VCaP (cell line): ENCODE measurements around the gene VSTM2B.

ENCODE experiments used
- H3K27ac ChIP-seq: fragments of 450-650 bp; 2 replicates; pipeline ENCODE4 v1.5.1; 2017
- TF ChIP-seq, protein P1 (sequence below): fragments of 450-650 bp; conservative IDR thresholded peaks from 2 replicates; pipeline ENCODE4 v1.5.1; 2017; ENCODE audit warnings: mild to moderate bottlenecking, moderate library complexity

Gene VSTM2B

DNA sequence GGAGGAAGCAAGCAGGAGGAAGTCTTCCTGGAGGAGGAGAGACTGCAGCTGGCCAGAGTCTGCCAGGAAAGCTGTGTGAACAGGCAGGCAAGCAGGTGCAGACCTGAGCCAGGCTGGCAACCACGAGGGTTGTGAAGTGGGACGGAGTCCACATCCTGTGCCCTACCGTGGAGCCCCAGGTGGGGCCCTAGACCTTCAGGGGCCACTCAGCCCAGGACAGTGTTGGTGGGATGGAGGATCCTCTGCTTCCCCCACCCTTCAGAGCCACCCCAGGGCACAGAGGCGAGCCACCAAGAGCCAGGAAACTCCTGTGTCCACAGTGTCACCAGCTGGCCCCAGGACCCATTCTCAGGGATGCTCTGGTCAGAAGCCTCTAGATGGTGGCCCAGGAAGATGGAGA, 8.4 kb upstream of the VSTM2B start:
- TF ChIP-seq, protein P1, sequence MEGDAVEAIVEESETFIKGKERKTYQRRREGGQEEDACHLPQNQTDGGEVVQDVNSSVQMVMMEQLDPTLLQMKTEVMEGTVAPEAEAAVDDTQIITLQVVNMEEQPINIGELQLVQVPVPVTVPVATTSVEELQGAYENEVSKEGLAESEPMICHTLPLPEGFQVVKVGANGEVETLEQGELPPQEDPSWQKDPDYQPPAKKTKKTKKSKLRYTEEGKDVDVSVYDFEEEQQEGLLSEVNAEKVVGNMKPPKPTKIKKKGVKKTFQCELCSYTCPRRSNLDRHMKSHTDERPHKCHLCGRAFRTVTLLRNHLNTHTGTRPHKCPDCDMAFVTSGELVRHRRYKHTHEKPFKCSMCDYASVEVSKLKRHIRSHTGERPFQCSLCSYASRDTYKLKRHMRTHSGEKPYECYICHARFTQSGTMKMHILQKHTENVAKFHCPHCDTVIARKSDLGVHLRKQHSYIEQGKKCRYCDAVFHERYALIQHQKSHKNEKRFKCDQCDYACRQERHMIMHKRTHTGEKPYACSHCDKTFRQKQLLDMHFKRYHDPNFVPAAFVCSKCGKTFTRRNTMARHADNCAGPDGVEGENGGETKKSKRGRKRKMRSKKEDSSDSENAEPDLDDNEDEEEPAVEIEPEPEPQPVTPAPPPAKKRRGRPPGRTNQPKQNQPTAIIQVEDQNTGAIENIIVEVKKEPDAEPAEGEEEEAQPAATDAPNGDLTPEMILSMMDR, result no peak
- no peak overlapping the region for H3K27ac ChIP-seq

DNA sequence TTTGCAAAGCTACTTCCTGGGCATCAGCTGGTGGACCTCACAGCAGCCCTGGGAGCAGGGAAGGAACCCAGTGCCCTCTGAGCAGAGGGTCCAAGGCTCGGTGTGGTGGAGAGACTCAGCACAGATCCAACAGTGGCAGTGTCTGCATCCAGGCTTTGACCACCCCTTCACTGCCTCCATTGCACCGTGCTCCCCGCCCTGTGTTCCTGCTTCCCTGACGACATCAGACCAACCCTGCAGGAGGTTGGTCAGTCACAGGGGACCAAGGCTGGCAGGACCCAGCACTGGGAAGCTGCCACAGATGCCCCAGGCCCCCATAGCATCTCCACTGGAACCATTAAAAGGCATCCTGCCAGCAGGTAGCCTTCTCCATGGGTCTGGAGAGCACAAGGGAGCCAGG, 7.8 kb upstream of the VSTM2B start:
- no peak overlapping the region for H3K27ac ChIP-seq
- TF ChIP-seq, protein P1, result no peak

DNA sequence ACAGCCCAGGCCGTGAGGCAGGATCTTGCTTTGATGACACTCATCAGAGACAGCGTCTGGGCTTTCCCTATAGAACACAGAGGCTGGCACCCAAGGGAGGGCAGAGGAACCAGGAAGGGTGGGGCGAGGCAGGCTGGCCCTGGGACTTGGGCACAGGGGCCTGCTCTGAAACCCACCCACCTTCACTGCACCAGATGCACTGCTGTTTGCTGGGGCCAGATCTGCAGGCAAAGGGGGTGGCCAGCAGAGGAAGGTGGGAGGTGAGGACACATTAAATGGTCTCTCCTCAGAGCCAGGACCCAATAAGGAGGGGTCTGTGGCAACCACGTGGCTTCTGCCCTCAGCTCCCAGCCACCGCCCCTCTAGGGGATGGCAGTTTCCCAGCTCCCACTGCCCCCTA, 6.6 kb upstream of the VSTM2B start:
- TF ChIP-seq, protein P1, result no peak
- no peak overlapping the region for H3K27ac ChIP-seq

DNA sequence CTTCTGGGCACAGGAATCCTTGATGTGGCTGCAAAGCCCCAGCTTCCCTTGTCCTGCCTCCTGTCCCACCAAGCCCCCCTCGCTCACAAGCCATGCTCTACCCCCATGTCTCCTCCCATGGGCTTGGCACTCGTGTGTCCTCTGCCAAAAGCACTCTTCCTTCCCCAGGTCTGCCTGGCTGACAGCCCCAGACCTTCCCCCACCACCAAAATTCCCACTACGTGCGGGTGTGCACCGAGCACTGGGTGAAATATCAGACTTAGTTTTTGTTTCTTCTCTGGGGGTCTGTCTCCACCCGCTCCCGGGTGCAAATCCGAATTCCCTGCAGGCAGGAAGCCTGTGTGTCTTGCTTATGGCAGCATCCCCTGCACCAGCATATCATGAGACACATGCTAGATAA, 5.9 kb upstream of the VSTM2B start:
- TF ChIP-seq, protein P1, result no peak
- H3K27ac ChIP-seq, result no peak overlapping the region

DNA sequence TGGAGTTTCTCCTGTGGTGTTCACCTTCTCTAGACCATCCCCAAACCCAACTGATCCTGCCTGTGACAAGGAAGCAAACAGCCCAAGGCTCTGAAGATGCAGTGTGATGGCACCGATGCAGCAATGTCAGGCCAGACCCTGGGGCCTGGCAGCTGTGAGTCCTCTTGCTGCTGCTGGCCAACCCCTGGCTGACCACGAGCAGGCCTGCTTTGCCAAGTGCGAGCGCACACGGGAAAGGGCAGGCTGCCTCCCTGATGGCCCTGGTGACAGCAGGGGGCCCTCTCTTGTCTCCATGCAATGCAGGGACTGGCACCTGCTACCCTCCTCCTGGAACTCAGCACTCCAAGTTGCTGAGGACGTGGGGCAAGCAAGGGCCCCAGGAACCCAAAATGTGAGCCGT, 5.4 kb upstream of the VSTM2B start:
- TF ChIP-seq, protein P1, result no peak
- H3K27ac ChIP-seq, result no peak overlapping the region

DNA sequence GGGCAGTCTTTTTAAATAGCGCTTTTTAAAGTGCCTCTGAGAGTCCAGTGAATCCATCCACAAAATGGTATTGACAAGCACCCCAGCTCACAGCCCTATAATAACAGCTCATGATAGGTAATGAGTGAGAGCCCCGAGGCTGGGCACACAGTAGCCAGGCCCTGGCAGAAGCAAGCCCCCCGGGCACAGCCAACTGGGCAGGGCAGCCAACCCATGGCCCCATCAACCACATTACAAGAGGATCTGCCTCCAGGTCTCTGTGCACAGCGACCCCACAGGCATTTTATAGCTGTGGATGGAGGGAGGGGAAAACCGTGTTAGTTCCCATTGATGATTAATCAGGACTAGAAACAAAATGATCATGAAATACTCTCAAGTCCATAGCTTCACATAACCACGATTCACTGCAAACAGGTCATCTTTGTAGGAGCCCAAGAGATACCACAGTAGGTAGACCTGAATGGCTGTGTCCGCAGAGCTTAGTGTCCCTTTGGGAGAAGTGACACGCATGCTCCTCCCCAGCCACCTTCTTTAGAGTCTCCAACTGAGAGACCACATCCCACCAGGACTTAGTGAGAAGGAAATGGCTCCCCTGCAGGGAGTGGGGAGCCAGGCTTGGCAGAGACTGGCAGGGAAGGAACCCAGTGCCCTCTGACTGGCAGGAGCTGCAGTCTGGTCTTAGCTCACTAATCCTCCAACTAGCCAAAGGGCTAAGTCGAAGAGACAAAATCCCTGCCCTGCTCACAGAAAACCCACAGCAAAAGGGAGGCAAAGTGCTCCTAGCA, 4.3 kb upstream of the VSTM2B start:
- no peak overlapping the region for H3K27ac ChIP-seq
- TF ChIP-seq, protein P1, result no peak

DNA sequence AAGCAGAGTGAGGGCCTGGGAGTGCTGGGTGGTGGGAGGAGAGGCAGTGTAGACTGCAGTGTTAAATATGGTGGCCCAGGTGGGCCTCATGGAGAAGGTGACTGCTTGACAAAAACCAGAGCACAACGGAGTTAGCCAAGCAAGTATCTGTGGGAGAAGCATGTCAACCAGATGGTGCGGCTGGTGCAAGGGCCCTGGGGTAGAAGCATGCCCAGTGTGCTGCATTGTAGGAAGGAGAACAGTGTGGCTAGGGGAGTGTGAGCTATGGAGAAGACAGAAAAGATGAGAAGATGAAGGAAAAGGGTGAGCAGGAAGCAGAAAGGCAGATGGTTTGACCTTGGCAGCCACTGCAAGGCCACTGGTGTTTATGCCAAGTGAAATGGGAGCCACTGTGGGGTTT, 2.2 kb upstream of the VSTM2B start:
- TF ChIP-seq, protein P1, result no peak
- no peak overlapping the region for H3K27ac ChIP-seq
